Measurements from ENCODE around the gene LPAR3.

The LPAR3 gene

DNA sequence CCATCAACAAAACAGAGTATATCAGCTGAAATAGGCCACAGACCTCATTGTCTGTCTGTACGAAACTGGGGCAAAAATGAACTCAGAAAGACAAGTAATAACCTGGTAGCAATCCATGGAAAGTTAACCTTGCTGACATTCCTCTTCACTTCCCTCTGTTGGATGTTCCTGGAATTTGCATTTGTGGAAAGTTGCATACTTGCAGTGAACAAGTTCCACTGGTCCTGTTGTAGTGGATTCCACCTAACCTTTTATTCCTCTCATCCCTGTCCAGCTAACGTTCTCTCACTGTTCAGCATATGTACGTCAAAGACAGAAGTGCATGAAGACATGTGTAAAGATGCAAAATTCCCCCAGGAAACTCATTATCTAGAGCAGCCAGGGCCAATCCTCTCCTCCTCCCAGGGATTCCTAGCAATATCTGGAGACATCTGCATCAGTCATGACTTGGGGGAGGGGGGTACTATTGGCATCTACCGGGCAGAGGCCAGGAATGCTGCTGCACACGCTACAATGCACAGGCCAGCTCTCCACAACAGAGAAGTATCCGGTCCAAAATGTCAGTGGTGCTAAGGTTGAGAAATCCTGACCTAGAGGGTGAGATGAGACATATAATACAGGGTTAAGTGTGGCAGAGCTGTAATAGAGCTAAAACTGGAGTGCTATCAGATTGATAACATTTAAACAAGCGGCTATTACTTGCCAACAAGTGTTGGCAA, 8.2 kb downstream of the LPAR3 start:
- no peak for TF ChIP-seq ZNF274 (IDR thresholded peaks at IDR 0.05; ENCODE audit: low read depth, low read length)
- H3K4me3 ChIP-seq (ENCODE audit: low read length): no peak overlapping the region

DNA sequence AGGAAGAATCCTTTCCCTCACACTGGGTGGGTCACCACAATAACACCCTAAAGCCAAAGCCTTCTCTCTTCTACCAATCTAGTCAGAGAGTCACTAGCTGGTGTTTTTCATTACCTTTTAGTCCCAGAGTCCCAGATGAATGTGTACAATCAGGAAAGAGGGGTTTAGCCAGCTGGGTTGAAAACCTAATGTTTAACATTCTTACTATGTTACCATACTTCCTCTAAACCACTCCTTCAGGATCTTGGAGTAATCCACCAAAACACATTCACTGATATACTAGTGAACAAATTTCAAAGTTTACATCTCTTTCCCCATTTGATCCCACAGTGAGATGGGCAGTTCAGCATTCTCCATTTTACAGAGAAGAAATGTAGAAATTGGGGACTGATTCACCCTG, 9.7 kb downstream of the LPAR3 start:
- TF ChIP-seq ZNF274 (IDR thresholded peaks at IDR 0.05; ENCODE audit: low read depth, low read length): no peak
- H3K4me3 ChIP-seq (ENCODE audit: low read length): no peak overlapping the region

DNA sequence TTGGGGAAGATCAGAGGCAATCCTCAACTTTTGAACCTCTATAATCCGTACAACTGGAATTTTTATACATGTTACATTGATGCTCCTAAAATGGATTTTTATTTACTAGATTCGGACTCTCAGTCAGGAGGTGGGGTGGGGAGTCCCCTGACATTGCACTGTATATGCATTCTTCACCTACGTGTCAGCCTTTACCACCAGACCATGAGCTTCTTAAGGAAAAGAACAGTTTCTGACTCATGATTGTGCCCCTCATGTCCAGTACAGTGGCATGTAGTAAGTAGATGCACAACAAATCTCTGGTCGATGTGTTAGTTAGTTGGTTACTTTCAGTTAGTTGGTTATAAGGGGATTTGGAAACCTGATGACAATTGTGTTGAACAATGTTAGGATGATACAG, 15.4 kb downstream of the LPAR3 start:
- no peak for TF ChIP-seq ZNF274 (IDR thresholded peaks at IDR 0.05; ENCODE audit: low read depth, low read length)

DNA sequence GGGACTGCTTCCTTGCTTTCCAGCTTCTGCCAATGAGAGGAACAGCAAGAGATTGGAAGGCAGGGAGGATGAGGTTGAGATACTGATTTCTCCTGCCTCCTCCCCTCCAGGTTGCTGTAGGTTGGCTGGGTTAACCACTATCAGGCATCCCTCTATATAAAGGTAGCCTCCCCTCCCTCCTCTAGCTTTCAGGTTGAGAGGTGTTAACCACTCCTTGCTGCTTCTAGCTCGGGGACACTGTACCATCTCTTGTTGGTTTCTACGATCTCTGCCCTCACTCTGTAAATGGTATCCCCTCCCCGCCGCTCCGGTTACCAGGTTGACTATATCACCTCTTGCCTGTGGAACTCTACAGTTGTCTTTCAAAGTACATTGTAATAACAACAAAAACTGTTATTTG, 16.7 kb downstream of the LPAR3 start:
- H3K4me3 ChIP-seq (ENCODE audit: low read length): no peak overlapping the region

More for the DNA sequence above, 15.4 kb downstream of the LPAR3 start:
- no peak overlapping the region for H3K4me3 ChIP-seq (ENCODE audit: low read length)

GRCh38 chr1:84873366-84873765, 19.6 kb downstream of the LPAR3 start:
- H3K4me3 ChIP-seq (ENCODE audit: low read length): no peak overlapping the region
- TF ChIP-seq ZNF274 (IDR thresholded peaks at IDR 0.05; ENCODE audit: low read depth, low read length): no peak

More for the DNA sequence above, 16.7 kb downstream of the LPAR3 start:
- no peak for TF ChIP-seq ZNF274 (IDR thresholded peaks at IDR 0.05; ENCODE audit: low read depth, low read length)

DNA sequence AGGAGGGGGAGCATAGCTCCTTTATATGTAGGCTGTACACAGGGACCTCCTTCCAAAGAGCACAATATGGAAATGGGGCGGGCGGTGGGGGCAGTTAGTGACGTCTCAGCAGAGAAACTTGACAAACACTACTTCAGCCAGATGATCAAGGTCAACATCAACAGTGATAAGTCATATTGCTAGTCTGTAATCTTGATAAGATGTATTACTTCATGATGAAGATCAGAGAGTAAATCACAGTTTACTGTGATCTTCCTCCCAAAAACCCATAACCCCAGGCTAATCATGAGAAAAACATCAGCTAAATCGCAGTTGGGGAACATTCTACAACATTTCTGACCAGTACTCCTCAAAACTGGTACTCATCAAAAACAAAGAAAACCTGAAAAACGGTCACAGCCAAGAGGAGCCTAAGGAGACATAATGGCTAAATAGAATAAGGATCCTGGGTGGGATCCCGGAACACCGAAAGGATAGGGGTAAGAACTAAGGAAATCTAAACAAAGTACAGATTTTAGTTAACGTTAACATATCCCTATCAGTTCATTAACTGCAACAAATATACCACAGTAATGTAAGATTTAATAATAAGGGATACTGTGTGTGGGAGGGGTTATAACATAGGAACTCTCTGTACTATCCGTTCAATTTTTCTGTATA, 20.2 kb downstream of the LPAR3 start:
- TF ChIP-seq ZNF274 (IDR thresholded peaks at IDR 0.05; ENCODE audit: low read depth, low read length): no peak
- no peak overlapping the region for H3K4me3 ChIP-seq (ENCODE audit: low read length)

GRCh38 chr1:84871181-84871580, 21.8 kb downstream of the LPAR3 start:
- no peak overlapping the region for H3K4me3 ChIP-seq (ENCODE audit: low read length)
- TF ChIP-seq ZNF274 (IDR thresholded peaks at IDR 0.05; ENCODE audit: low read depth, low read length): no peak

DNA sequence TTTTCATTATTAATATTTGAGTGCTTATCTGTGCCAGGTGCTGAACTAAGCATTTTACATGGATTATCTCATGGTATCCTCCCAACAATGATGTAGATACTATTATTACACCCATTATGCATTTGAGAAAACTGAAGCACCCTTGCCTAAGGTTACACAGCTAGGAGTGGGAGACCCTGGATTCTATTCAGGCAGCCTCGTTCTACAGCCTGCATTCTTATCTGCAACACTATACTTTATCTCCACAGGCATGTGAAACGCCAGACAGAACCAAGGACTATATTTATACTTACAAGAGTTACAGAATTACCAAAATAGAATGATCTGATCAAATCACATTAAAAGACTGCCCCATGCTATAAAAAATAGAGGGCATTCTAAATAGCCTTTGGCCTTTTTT, 22.4 kb downstream of the LPAR3 start:
- no peak for TF ChIP-seq ZNF274 (IDR thresholded peaks at IDR 0.05; ENCODE audit: low read depth, low read length)
- no peak overlapping the region for H3K4me3 ChIP-seq (ENCODE audit: low read length)

GRCh38 chr1:84869720-84870119, 23.3 kb downstream of the LPAR3 start:
- no peak for TF ChIP-seq ZNF274 (IDR thresholded peaks at IDR 0.05; ENCODE audit: low read depth, low read length)
- H3K4me3 ChIP-seq (ENCODE audit: low read length): no peak overlapping the region

- peak overlapping the region; percentile 20; the same call in 1 of the 2 replicates for H3K4me3 ChIP-seq (ENCODE audit: low read length)
- no peak for TF ChIP-seq ZNF274 (IDR thresholded peaks at IDR 0.05; ENCODE audit: low read depth, low read length)
Observed at GRCh38 chr1:84862810-84863251, 30.2 kb downstream of the LPAR3 start.

DNA sequence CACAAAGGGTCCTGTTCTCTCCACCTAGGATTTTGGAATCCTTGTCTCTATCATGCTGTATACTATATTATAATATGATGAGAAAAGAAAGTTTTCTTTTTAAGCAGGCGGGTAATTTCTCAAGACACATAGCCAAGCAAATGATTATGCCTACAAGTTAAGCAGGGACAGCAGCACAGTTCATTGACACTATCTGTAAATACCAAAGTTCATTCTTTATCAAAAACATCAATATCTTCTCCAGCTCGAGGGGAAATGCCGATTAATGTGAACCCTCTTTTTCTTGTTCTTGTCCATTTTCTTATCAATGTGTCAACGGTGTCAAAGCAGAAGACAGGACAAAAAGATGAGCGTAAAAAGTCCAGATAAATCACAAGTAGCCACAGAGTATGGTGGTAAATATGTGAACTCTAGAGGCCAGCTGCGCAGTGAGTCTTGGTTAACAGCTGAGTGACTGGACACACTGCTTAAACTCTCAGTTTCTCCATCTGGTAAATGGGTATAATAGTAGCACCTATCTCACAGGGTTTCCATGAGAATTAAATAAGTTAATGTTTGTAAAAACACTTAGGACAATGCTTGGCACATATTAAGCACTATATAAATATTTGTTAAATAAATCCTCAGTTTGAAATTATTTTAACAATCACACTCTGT, 30.9 kb downstream of the LPAR3 start:
- no peak overlapping the region for H3K4me3 ChIP-seq (ENCODE audit: low read length)
- TF ChIP-seq ZNF274 (IDR thresholded peaks at IDR 0.05; ENCODE audit: low read depth, low read length): no peak

- no peak for TF ChIP-seq ZNF274 (IDR thresholded peaks at IDR 0.05; ENCODE audit: low read depth, low read length)
- no peak overlapping the region for H3K4me3 ChIP-seq (ENCODE audit: low read length)
Observed at GRCh38 chr1:84861516-84861915, 31.5 kb downstream of the LPAR3 start.

DNA sequence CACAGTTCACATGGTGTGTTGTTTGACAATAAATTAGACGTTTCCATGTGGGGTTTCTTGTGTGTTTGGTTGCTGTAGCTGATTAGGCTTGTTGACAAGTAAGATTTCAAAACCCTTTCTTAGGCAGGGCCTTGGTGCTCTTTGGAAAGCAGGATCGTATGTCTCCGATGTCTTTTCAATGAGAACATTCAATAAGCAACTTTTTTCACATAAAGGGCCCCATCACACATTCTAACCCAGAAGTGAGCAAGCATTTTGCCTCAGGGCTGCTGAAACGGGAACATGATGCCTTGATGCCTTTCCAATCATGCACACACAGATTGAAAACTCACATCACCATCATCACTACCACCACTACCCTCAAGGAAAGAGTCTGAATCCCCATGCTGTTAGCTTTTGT, 33.1 kb downstream of the LPAR3 start:
- TF ChIP-seq ZNF274 (IDR thresholded peaks at IDR 0.05; ENCODE audit: low read depth, low read length): no peak
- H3K4me3 ChIP-seq (ENCODE audit: low read length): no peak overlapping the region

DNA sequence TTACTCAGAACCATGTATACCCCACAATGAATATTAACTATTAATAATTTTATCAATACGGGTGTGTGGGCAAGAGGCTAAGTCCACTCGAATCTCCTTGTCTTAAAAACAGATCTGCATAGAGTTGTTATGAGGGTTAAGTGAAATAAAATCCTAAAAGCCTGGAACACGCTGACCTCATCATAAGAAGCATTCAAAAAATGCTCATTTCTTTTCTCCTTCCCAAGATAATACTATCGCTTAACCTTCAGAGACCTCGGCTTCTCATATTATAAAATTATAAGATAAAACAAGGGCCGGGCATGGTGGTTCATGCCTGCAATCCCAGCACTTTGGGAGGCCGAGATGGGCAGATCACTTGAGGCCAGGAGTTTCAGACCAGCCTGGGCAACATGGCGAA, 35.1 kb downstream of the LPAR3 start:
- TF ChIP-seq ZNF274 (IDR thresholded peaks at IDR 0.05; ENCODE audit: low read depth, low read length): no peak

GRCh38 chr1:84856726-84857270, 36.2 kb downstream of the LPAR3 start:
- no peak overlapping the region for H3K4me3 ChIP-seq (ENCODE audit: low read length)
- no peak for TF ChIP-seq ZNF274 (IDR thresholded peaks at IDR 0.05; ENCODE audit: low read depth, low read length)

More for the DNA sequence above, 35.1 kb downstream of the LPAR3 start:
- no peak overlapping the region for H3K4me3 ChIP-seq (ENCODE audit: low read length)
